Measurements from ENCODE around the gene SPACA5B. TPM values are rescaled to one million over a fixed set of nuclear protein-coding genes. Genes with fewer than 3 reads are reported as not detected.

Gene SPACA5B
- polyA plus RNA-seq, 1 donor, result not detected

Other genes starting within 250 kb of the SPACA5B start
- gene ZNF182, start 126.6 kb upstream of the SPACA5B start, polyA plus RNA-seq, result 8.4 TPM
- not detected for gene SPACA5, start 123.6 kb upstream of the SPACA5B start, polyA plus RNA-seq
- gene ZNF630, start 59.0 kb upstream of the SPACA5B start, polyA plus RNA-seq, result 3.8 TPM
- not detected for gene SSX5, start 66.2 kb downstream of the SPACA5B start, polyA plus RNA-seq
- gene SSX1, start 124.8 kb downstream of the SPACA5B start, polyA plus RNA-seq, result not detected
- not detected for gene SSX3, start 226.1 kb downstream of the SPACA5B start, polyA plus RNA-seq

All from large intestine (tissue), 1 donor.